ENCODE measurements around the gene CCDC8. TPM values are rescaled to one million over a fixed set of nuclear protein-coding genes. Genes with fewer than 3 reads are reported as not detected.

Gene CCDC8
- polyA plus RNA-seq, 1 donor from 2014 or later, result 0.84 TPM

- Histone ChIP-seq H3K9me2 (ENCODE audit: insufficient read depth, low read length) (no peaks in the 10 kb centered on the region), H3F3A (ENCODE audit: insufficient read depth, low read length, poor library complexity, severe bottlenecking) (no peaks in the 10 kb centered on the region), H3K9me3 (ENCODE audit: low read length) (no peaks in the 10 kb centered on the region), H3K27me3 (ENCODE audit: insufficient read depth, low read depth, low read length) (no peaks in the 10 kb centered on the region), H4K20me1 (ENCODE audit: insufficient read depth) (no peaks in the 10 kb centered on the region), H3K79me2 (replicated peaks; ENCODE audit: insufficient read depth, low read length) (peaks cover 3% of the 10 kb centered on the region), H3K4me3 (ENCODE audit: low read length) (no peak overlapping the region), H3K9ac (ENCODE audit: low read length) (no peak overlapping the region), H3K27ac (ENCODE audit: low read length) (no peak overlapping the region), H3K36me3 (ENCODE audit: insufficient read depth, low read length) (peaks cover 3% of the 10 kb centered on the region), H3K4me2 (ENCODE audit: low read length) (no peak overlapping the region), H2AFZ (ENCODE audit: low read depth, low read length) (no peak overlapping the region)
- TF ChIP-seq CTCF (IDR thresholded peaks at IDR 0.05; ENCODE audit: poor library complexity, severe bottlenecking), result no peak
- no peak for TF ChIP-seq EP300 (conservative IDR thresholded peaks at IDR 0.05; ENCODE audit: poor library complexity, severe bottlenecking)
- TF ChIP-seq POLR2AphosphoS5 (IDR thresholded peaks at IDR 0.05), result no peak
- no peak for TF ChIP-seq EZH2 (IDR thresholded peaks at IDR 0.05; ENCODE audit: borderline replicate concordance, insufficient read depth, low read length, poor library complexity, severe bottlenecking)
- no peak for TF ChIP-seq RAD21 (conservative IDR thresholded peaks at IDR 0.05)
- TF ChIP-seq REST (IDR thresholded peaks at IDR 0.05; ENCODE audit: borderline replicate concordance), result no peak
- no peak for TF ChIP-seq MXI1 (conservative IDR thresholded peaks at IDR 0.05; ENCODE audit: poor library complexity, severe bottlenecking)
- no peak for TF ChIP-seq TAF1 (IDR thresholded peaks at IDR 0.05; ENCODE audit: low read depth)
- no peak for TF ChIP-seq SMC3 (conservative IDR thresholded peaks at IDR 0.05; ENCODE audit: poor library complexity)
Measured at GRCh38 chr19:46380690-46381089, 32.7 kb downstream of the CCDC8 start.

GRCh38 chr19:46378268-46378667 lies 35.1 kb downstream of the CCDC8 start:
- no peak overlapping the region for H3K4me2 ChIP-seq (ENCODE audit: low read length)
- H3K27ac ChIP-seq (ENCODE audit: low read length), result no peak overlapping the region
- H3K9me2 ChIP-seq (ENCODE audit: insufficient read depth, low read length), result no peaks in the 10 kb centered on the region
- H3K36me3 ChIP-seq (ENCODE audit: insufficient read depth, low read length), result no peaks in the 10 kb centered on the region
- H4K20me1 ChIP-seq (ENCODE audit: insufficient read depth), result no peaks in the 10 kb centered on the region
- no peak overlapping the region for H3K9ac ChIP-seq (ENCODE audit: low read length)
- H3K4me3 ChIP-seq (ENCODE audit: low read length), result no peak overlapping the region
- TF ChIP-seq EZH2 (IDR thresholded peaks at IDR 0.05; ENCODE audit: borderline replicate concordance, insufficient read depth, low read length, poor library complexity, severe bottlenecking) (no peak), EP300 (conservative IDR thresholded peaks at IDR 0.05; ENCODE audit: poor library complexity, severe bottlenecking) (no peak), CTCF (IDR thresholded peaks at IDR 0.05; ENCODE audit: poor library complexity, severe bottlenecking) (no peak), TAF1 (IDR thresholded peaks at IDR 0.05; ENCODE audit: low read depth) (no peak), SMC3 (conservative IDR thresholded peaks at IDR 0.05; ENCODE audit: poor library complexity) (no peak), POLR2AphosphoS5 (IDR thresholded peaks at IDR 0.05) (no peak), MXI1 (conservative IDR thresholded peaks at IDR 0.05; ENCODE audit: poor library complexity, severe bottlenecking) (no peak), REST (IDR thresholded peaks at IDR 0.05; ENCODE audit: borderline replicate concordance) (no peak), RAD21 (conservative IDR thresholded peaks at IDR 0.05) (no peak)
- H3K79me2 ChIP-seq (replicated peaks; ENCODE audit: insufficient read depth, low read length), result peaks cover 3% of the 10 kb centered on the region
- H2AFZ ChIP-seq (ENCODE audit: low read depth, low read length), result no peak overlapping the region
- no peaks in the 10 kb centered on the region for H3K27me3 ChIP-seq (ENCODE audit: insufficient read depth, low read depth, low read length)
- H3F3A ChIP-seq (ENCODE audit: insufficient read depth, low read length, poor library complexity, severe bottlenecking), result no peaks in the 10 kb centered on the region
- H3K9me3 ChIP-seq (ENCODE audit: low read length), result no peaks in the 10 kb centered on the region

All from neural cell (in vitro differentiated cells).